ENCODE measurements around the gene KRTAP29-1.

- TF ChIP-seq, protein P1, sequence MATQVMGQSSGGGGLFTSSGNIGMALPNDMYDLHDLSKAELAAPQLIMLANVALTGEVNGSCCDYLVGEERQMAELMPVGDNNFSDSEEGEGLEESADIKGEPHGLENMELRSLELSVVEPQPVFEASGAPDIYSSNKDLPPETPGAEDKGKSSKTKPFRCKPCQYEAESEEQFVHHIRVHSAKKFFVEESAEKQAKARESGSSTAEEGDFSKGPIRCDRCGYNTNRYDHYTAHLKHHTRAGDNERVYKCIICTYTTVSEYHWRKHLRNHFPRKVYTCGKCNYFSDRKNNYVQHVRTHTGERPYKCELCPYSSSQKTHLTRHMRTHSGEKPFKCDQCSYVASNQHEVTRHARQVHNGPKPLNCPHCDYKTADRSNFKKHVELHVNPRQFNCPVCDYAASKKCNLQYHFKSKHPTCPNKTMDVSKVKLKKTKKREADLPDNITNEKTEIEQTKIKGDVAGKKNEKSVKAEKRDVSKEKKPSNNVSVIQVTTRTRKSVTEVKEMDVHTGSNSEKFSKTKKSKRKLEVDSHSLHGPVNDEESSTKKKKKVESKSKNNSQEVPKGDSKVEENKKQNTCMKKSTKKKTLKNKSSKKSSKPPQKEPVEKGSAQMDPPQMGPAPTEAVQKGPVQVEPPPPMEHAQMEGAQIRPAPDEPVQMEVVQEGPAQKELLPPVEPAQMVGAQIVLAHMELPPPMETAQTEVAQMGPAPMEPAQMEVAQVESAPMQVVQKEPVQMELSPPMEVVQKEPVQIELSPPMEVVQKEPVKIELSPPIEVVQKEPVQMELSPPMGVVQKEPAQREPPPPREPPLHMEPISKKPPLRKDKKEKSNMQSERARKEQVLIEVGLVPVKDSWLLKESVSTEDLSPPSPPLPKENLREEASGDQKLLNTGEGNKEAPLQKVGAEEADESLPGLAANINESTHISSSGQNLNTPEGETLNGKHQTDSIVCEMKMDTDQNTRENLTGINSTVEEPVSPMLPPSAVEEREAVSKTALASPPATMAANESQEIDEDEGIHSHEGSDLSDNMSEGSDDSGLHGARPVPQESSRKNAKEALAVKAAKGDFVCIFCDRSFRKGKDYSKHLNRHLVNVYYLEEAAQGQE (IDR thresholded peaks at IDR 0.05; ENCODE audit: insufficient read depth in 1 of 2, low read depth in 2 of 2, low read length in 2 of 2) = no peak
- TF ChIP-seq TAF1 (IDR thresholded peaks at IDR 0.05; ENCODE audit: borderline replicate concordance, insufficient read depth, low read length) = no peak
- TF ChIP-seq POLR2AphosphoS5 (IDR thresholded peaks at IDR 0.05; ENCODE audit: low read depth, low read length) = no peak
- TF ChIP-seq SIN3A (IDR thresholded peaks at IDR 0.05; ENCODE audit: borderline replicate concordance, insufficient read depth, low read length) = no peak
- no peak for TF ChIP-seq FOXP2 (optimal IDR thresholded peaks at IDR 0.05; ENCODE audit: borderline replicate concordance, extremely low read depth, extremely low read length, insufficient read depth)
These were observed 37.8 kb upstream of the KRTAP29-1 start for GRCh38 chr17:41340494-41340893.
